ENCODE data around the gene MAPK13.

MAPK13 gene

DNA sequence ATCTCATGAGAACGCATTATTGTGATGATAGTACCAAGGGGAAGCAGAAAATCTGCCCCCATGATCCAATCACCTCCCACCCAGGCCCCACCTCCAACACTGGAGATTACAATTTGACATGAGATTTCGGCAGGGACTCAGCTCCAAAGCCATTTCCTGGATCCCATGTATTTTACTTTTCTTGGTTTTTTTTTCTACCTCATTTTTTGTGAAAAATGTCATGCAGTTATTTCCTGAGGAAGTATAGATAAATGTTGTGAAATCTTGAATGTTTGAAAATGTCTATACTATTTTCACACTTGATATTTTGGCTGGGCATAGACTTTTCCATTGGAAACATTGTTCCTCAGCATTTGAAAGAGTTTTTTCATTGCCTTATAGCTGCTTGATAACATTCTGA, 57.1 kb downstream of the MAPK13 start:
- Histone ChIP-seq H3K4me3 (ENCODE audit: low read length) (no peak overlapping the region), H2BK120ac (ENCODE audit: low read depth, low read length) (no peak overlapping the region)
- no CpG with 5 or more reads among the region's 2 CpGs for WGBS (ENCODE audit: extremely low coverage, insufficient coverage, low lambda C conversion rate)

More for the DNA sequence above, 57.1 kb downstream of the MAPK13 start:
- H2BK15ac ChIP-seq (replicated peaks; ENCODE audit: low read depth): no peak overlapping the region
- no peak overlapping the region for H3K4me2 ChIP-seq (ENCODE audit: low read length)
- no peak overlapping the region for H3K18ac ChIP-seq (ENCODE audit: low read length)
- H3K4me1 ChIP-seq (ENCODE audit: control insufficient read depth, low read depth, low read length): peaks cover 3% of the 10 kb centered on the region
- H3K9ac ChIP-seq (ENCODE audit: low read length): no peak overlapping the region
- H3K36me3 ChIP-seq (ENCODE audit: control insufficient read depth, insufficient read depth, low read length): no peaks in the 10 kb centered on the region
- H4K5ac ChIP-seq (ENCODE audit: low read length): no peak overlapping the region
- H3K27me3 ChIP-seq (ENCODE audit: insufficient read depth, low read length, poor library complexity): no peaks in the 10 kb centered on the region
- H3K79me1 ChIP-seq (ENCODE audit: low read length): no peaks in the 10 kb centered on the region
- H3K23ac ChIP-seq (ENCODE audit: low read length): no peak overlapping the region
- no peak overlapping the region for H3K56ac ChIP-seq (ENCODE audit: low read length)
- H3K79me2 ChIP-seq (ENCODE audit: control insufficient read depth, insufficient read depth, low read length): no peaks in the 10 kb centered on the region
- H4K8ac ChIP-seq (ENCODE audit: low read depth, low read length): no peak overlapping the region
- no peak overlapping the region for H2BK5ac ChIP-seq (ENCODE audit: low read length)
- no peak overlapping the region for H3K27ac ChIP-seq (ENCODE audit: low read depth, low read length)
- no peak for DNase-seq
- no peak overlapping the region for H3K4ac ChIP-seq (ENCODE audit: low read depth, low read length)
- H2AK5ac ChIP-seq (ENCODE audit: low read length): no peak overlapping the region
